K562 (cell line): ENCODE measurements around the gene SMCO1. TPM values are rescaled to one million over a fixed set of nuclear protein-coding genes. Genes with fewer than 3 reads are reported as not detected.

Experiments used
- BCLAF1 ChIP-seq, 2 experiments: fragments of 450-650 bp in 1 of 2; IDR thresholded peaks; 2 replicates each; pipeline ENCODE4 v1.6.1; 2011 to 2017; ENCODE audit warnings: low read depth in 2 of 2, antibody characterized with exemption in 1 of 2, borderline replicate concordance in 1 of 2, low read length in 1 of 2, mild to moderate bottlenecking in 1 of 2, mixed read lengths in 1 of 2; ENCODE audit not compliant: control insufficient read depth in 1 of 2
- BCOR ChIP-seq: fragments of 450-650 bp; IDR thresholded peaks from 2 replicates; pipeline ENCODE4 v1.6.1; 2016
- BHLHE40 ChIP-seq: IDR thresholded peaks from 2 replicates; pipeline ENCODE4 v1.6.1; 2011; ENCODE audit warnings: low read length, improper control_type of control experiment
- CBFB ChIP-seq: sonication (generic); formaldehyde crosslinking; IDR thresholded peaks from 2 replicates; pipeline ENCODE4 v1.4.0; 2020; ENCODE audit warnings: mild to moderate bottlenecking, missing genetic modification reagents
- CEBPB ChIP-seq: fragments of 450-650 bp; IDR thresholded peaks from 2 replicates; pipeline ENCODE4 v1.6.1; 2016; ENCODE audit warnings: missing genetic modification characterization, missing compliant biosample characterization
- ELF4 ChIP-seq: fragments of 450-650 bp; formaldehyde crosslinking; IDR thresholded peaks from 2 replicates; pipeline ENCODE4 v1.4.0; 2022; ENCODE audit warnings: missing genetic modification characterization
- FOSL1 ChIP-seq: fragments of 200-800 bp; sonication (Bioruptor generic); conservative IDR thresholded peaks from 2 replicates; pipeline ENCODE4 v1.6.1; 2016; ENCODE audit warnings: missing genetic modification characterization, missing compliant biosample characterization
- GATAD2A ChIP-seq: fragments of 450-650 bp; IDR thresholded peaks from 2 replicates; pipeline ENCODE4 v1.6.1; 2017
- HNRNPUL1 ChIP-seq: fragments of 200-400 bp; formaldehyde crosslinking; IDR thresholded peaks from 2 replicates; pipeline ENCODE4 v1.6.1; 2017; ENCODE audit warnings: low read length
- REST ChIP-seq, 2 experiments: fragments of 450-650 bp; formaldehyde crosslinking in 1 of 2; IDR thresholded peaks; 2 replicates each; pipeline versions ENCODE4 v1.4.0 to v1.6.1; 2014 to 2020; ENCODE audit warnings: mild to moderate bottlenecking in 2 of 2, borderline replicate concordance in 1 of 2, low read depth in 1 of 2
- STAT5B ChIP-seq: fragments of 250-450 bp; sonication (Bioruptor Pico); IDR thresholded peaks from 2 replicates; pipeline ENCODE4 v1.8.0; 2021; ENCODE audit warnings: mild to moderate bottlenecking, inconsistent platforms
- ZBTB2 ChIP-seq: fragments of 450-650 bp; IDR thresholded peaks from 2 replicates; pipeline ENCODE4 v1.6.1; 2016; ENCODE audit warnings: antibody characterized with exemption
- ZNF57 ChIP-seq: fragments of 450-650 bp; formaldehyde crosslinking; IDR thresholded peaks from 2 replicates; pipeline ENCODE4 v1.4.0; 2020; ENCODE audit warnings: mild to moderate bottlenecking, moderate library complexity
- polyA plus RNA-seq, 8 experiments: library from polyadenylated mRNA; depleted of rRNA in 4 of 8; stranded (reverse) in 5 of 8; unstranded in 3 of 8; fragments of >200 nt; fragmentation: Nextera tagmentation in 2 of 8; fragmentation: Illumina TruSeq in 1 of 8; extraction: Ambion mirVana in 2 of 8; extraction: Trizol in 1 of 8; gene quantifications; 2 replicates each; pipeline versions ENCODE4 v1.2.1 to v1.2.3, GENCODE V29; 2011 to 2014; ENCODE audit warnings: inconsistent platforms in 1 of 8, missing spikeins in 1 of 8
- total RNA-seq, 7 experiments: library from RNA; depleted of rRNA in 6 of 7; stranded (reverse); fragments of >200 nt in 6 of 7; fragmentation: Illumina TruSeq in 2 of 7; extraction: Trizol in 2 of 7; gene quantifications; 2 replicates each; pipeline versions ENCODE4 v1.2.1 to v1.2.3, GENCODE V29; 2011 to 2021; ENCODE audit warnings: low replicate concordance in 1 of 7
- TF ChIP-seq, protein P1 (sequence below): IDR thresholded peaks from 2 replicates; pipeline ENCODE4 v1.6.1; 2014; ENCODE audit warnings: antibody characterized with exemption

Gene SMCO1
- total and polyA plus RNA-seq, 9 of the 15 experiments (the other 6 are each of a cell fraction or from before 2014, with no cell fraction given) = 0.05 to 0.35 (median 0.12) TPM; not detected in 5

DNA sequence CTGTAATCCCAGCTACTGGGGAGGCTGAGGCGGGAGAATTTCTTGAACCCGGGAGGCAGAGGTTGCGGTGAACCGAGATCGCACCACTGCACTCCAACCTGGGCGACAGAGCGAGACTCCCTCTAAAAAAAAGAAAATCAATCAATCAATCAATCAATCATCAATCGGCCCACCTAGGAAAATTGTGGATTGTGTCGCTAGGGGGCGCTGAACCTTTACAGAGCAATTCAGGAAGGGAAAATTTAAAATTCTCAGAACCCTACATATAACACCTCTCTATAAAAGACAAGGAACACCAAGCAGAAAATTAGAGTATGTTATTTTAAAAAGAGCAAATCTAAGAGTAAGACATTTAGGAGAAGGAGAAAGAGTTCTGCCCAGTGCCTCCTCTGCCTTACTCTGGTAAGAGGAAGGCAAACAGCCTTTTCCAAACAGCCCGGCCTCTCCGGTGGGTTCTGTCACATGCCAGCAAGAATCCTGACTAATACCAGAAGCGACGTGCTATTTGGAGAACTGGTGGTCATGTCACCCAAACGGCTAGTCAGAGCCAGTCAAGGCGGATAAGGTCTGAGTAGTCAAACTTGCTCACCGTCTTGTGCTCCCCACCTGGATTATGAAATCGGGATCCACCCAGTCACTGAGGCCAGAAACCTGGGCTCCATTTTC, 22.3 kb upstream of the SMCO1 start (continued):
- TF ChIP-seq ZNF57 (CRISPR knock-in tag) (no peak), REST (IDR thresholded peaks at IDR 0.05; ENCODE audit: borderline replicate concordance) (peak; percentile 18), REST (CRISPR knock-in tag; IDR thresholded peaks at IDR 0.05; ENCODE audit: low read depth) (no peak), CEBPB (tag) (no peak), BHLHE40 (0 out of 2 replicates have a peak, but pooled peaks have one; percentile 5), HNRNPUL1 (no peak), BCOR (peak; percentile 10; the same call in 1 of the 2 replicates), FOSL1 (tag) (no peak; the same call in 1 of the 2 replicates), ELF4 (CRISPR knock-in tag) (no peak), GATAD2A (peak; percentile 80; the same call in 1 of the 2 replicates), CBFB (CRISPR knock-in tag) (no peak), BCLAF1 (IDR thresholded peaks at IDR 0.05; ENCODE audit: borderline replicate concordance in 1 of 2, control insufficient read depth in 1 of 2, low read depth in 2 of 2, low read length in 1 of 2) (no peak), ZBTB2 (peak; percentile 64; the same call in 1 of the 2 replicates), STAT5B (CRISPR knock-in tag) (no peak)
- TF ChIP-seq, protein P1, sequence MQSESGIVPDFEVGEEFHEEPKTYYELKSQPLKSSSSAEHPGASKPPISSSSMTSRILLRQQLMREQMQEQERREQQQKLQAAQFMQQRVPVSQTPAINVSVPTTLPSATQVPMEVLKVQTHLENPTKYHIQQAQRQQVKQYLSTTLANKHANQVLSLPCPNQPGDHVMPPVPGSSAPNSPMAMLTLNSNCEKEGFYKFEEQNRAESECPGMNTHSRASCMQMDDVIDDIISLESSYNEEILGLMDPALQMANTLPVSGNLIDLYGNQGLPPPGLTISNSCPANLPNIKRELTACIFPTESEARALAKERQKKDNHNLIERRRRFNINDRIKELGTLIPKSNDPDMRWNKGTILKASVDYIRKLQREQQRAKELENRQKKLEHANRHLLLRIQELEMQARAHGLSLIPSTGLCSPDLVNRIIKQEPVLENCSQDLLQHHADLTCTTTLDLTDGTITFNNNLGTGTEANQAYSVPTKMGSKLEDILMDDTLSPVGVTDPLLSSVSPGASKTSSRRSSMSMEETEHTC = no peak; the same call in 1 of the 2 replicates
